ENCODE data around the gene KIAA1217.

Gene KIAA1217

GRCh38 chr10:24241536-24242040, 32.6 kb downstream of the KIAA1217 start:
- DNase-seq (ENCODE audit: low spot score), result no peak

- DNase-seq (ENCODE audit: low spot score), result no peak
These were observed 33.6 kb downstream of the KIAA1217 start for GRCh38 chr10:24242562-24242961.

GRCh38 chr10:24246365-24246764, 37.4 kb downstream of the KIAA1217 start:
- no peak for DNase-seq (ENCODE audit: low spot score)

GRCh38 chr10:24247841-24248240, 38.9 kb downstream of the KIAA1217 start:
- DNase-seq (ENCODE audit: low spot score), result peak; percentile 20

- no peak for DNase-seq (ENCODE audit: low spot score)
These were observed 41.0 kb downstream of the KIAA1217 start for GRCh38 chr10:24249829-24250415.

GRCh38 chr10:24251547-24251946, 42.6 kb downstream of the KIAA1217 start:
- DNase-seq (ENCODE audit: low spot score), result no peak

GRCh38 chr10:24254180-24254579, 45.2 kb downstream of the KIAA1217 start:
- no peak for DNase-seq (ENCODE audit: low spot score)

- DNase-seq (ENCODE audit: low spot score), result peak; percentile 25
These were observed 46.4 kb downstream of the KIAA1217 start for GRCh38 chr10:24255115-24255880.

- DNase-seq (ENCODE audit: low spot score), result no peak
These were observed 47.0 kb downstream of the KIAA1217 start for GRCh38 chr10:24255881-24256311.

GRCh38 chr10:24256619-24257107, 47.7 kb downstream of the KIAA1217 start:
- no peak for DNase-seq (ENCODE audit: low spot score)

GRCh38 chr10:24257588-24257987, 48.6 kb downstream of the KIAA1217 start:
- DNase-seq (ENCODE audit: low spot score), result no peak

GRCh38 chr10:24259365-24260130, 50.6 kb downstream of the KIAA1217 start:
- no peak for DNase-seq (ENCODE audit: low spot score)

GRCh38 chr10:24261627-24262026, 52.7 kb downstream of the KIAA1217 start:
- DNase-seq (ENCODE audit: low spot score), result no peak

- no peak for DNase-seq (ENCODE audit: low spot score)
These were observed 54.1 kb downstream of the KIAA1217 start for GRCh38 chr10:24262929-24263590.

- no peak for DNase-seq (ENCODE audit: low spot score)
These were observed 60.5 kb downstream of the KIAA1217 start for GRCh38 chr10:24269476-24269875.

GRCh38 chr10:24272374-24272773, 63.4 kb downstream of the KIAA1217 start:
- DNase-seq (ENCODE audit: low spot score), result no peak

- DNase-seq (ENCODE audit: low spot score), result no peak
These were observed 68.3 kb downstream of the KIAA1217 start for GRCh38 chr10:24277277-24277676.

GRCh38 chr10:24277771-24278170, 68.8 kb downstream of the KIAA1217 start:
- no peak for DNase-seq (ENCODE audit: low spot score)

- DNase-seq (ENCODE audit: low spot score), result no peak
These were observed 69.4 kb downstream of the KIAA1217 start for GRCh38 chr10:24278176-24278889.

GRCh38 chr10:24279166-24279565, 70.2 kb downstream of the KIAA1217 start:
- no peak for DNase-seq (ENCODE audit: low spot score)

GRCh38 chr10:24287559-24288195, 78.7 kb downstream of the KIAA1217 start:
- no peak for DNase-seq (ENCODE audit: low spot score)

Measured in SW480 (cell line).